HS-27A (cell line): ENCODE data around the gene TSSC4.

ENCODE experiments used
- DNase-seq: peaks from one replicate; pipeline ENCODE4 v3.0.0-alpha.2; 2012; ENCODE audit warnings: low read depth, missing footprints

TSSC4 gene

GRCh38 chr11:2434506-2435255, 34.1 kb downstream of the TSSC4 start:
- DNase-seq, result no peak

- DNase-seq, result no peak
These were observed 34.9 kb downstream of the TSSC4 start for GRCh38 chr11:2435288-2436012.

GRCh38 chr11:2436013-2436520, 35.5 kb downstream of the TSSC4 start:
- no peak for DNase-seq

GRCh38 chr11:2436521-2437031, 36.0 kb downstream of the TSSC4 start:
- no peak for DNase-seq

GRCh38 chr11:2437516-2437915, 37.0 kb downstream of the TSSC4 start:
- DNase-seq, result no peak

GRCh38 chr11:2439820-2440219, 39.3 kb downstream of the TSSC4 start:
- DNase-seq, result no peak

- no peak for DNase-seq
These were observed 40.1 kb downstream of the TSSC4 start for GRCh38 chr11:2440646-2441045.

GRCh38 chr11:2441171-2441570, 40.6 kb downstream of the TSSC4 start:
- DNase-seq, result no peak

GRCh38 chr11:2442589-2442988, 42.0 kb downstream of the TSSC4 start:
- no peak for DNase-seq

GRCh38 chr11:2443406-2443805, 42.9 kb downstream of the TSSC4 start:
- no peak for DNase-seq

- DNase-seq, result no peak
These were observed 43.6 kb downstream of the TSSC4 start, which contains the start of gene TRPM5 for GRCh38 chr11:2443881-2444820. TSS of gene TRPM5 (minus strand) at chr11:2444514. CDS start at chr11:2423036, 21,478 bp downstream.

- no peak for DNase-seq
These were observed 44.5 kb downstream of the TSSC4 start, which contains the start of gene KCNQ1 for GRCh38 chr11:2444821-2445745. TSS of gene KCNQ1 (plus strand) at chr11:2445008. CDS start at chr11:2445099, 91 bp downstream.

- no peak for DNase-seq
These were observed 45.4 kb downstream of the TSSC4 start for GRCh38 chr11:2445746-2446551.

- DNase-seq, result no peak
These were observed 46.2 kb downstream of the TSSC4 start for GRCh38 chr11:2446590-2447252.

GRCh38 chr11:2447253-2447950, 46.9 kb downstream of the TSSC4 start:
- no peak for DNase-seq

- no peak for DNase-seq
These were observed 47.6 kb downstream of the TSSC4 start for GRCh38 chr11:2447951-2448650.

GRCh38 chr11:2448661-2449547, 48.4 kb downstream of the TSSC4 start:
- no peak for DNase-seq
